Activated CD4-positive, alpha-beta T cell treated with anti-CD3 and anti-CD28 coated beads, Interleukin-2, amount 10 ng/mL, durations not matched to agents 7 days and 5 days (primary cell): Measurements from ENCODE around the gene C20orf144. TPM values are rescaled to one million over a fixed set of nuclear protein-coding genes. Genes with fewer than 3 reads are reported as not detected.

Experiments
- CTCF ChIA-PET: fragments of 350-600 bp; sonication (Branson Sonifier 250); formaldehyde crosslinking; loops from one replicate; lab custom pipeline; 2021; ENCODE audit warnings: antibody characterized with exemption; lab: Charles Lee
- POLR2A ChIA-PET: fragments of 350-600 bp; sonication (Branson Sonifier 250); formaldehyde crosslinking; loops from one replicate; lab custom pipeline; 2021; ENCODE audit warnings: antibody characterized with exemption; lab: Charles Lee
- DNase-seq: peaks from one replicate; pipeline ENCODE4 v3.0.0-alpha.2; 2020
- H3K27ac Mint-ChIP-seq: one replicate; pipeline ENCODE4 v1.8.0; 2021; ENCODE audit warnings: mild to moderate bottlenecking, moderate library complexity, mixed read lengths
- H3K27me3 Mint-ChIP-seq: one replicate; pipeline ENCODE4 v1.8.0; 2021; ENCODE audit warnings: mixed read lengths
- H3K36me3 Mint-ChIP-seq: one replicate; pipeline ENCODE4 v1.8.0; 2021; ENCODE audit warnings: low read depth, mixed read lengths
- H3K4me1 Mint-ChIP-seq: one replicate; pipeline ENCODE4 v1.8.0; 2021; ENCODE audit warnings: mixed read lengths
- H3K4me3 Mint-ChIP-seq: one replicate; pipeline ENCODE4 v1.8.0; 2021; ENCODE audit warnings: mild to moderate bottlenecking, moderate library complexity, mixed read lengths
- H3K9me3 Mint-ChIP-seq: one replicate; pipeline ENCODE4 v1.8.0; 2021; ENCODE audit warnings: mixed read lengths
- total RNA-seq, 2 experiments: library from RNA; stranded (reverse); gene quantifications; one replicate each; pipeline ENCODE4 v1.2.3, GENCODE V29; 2021

The C20orf144 gene
- total RNA-seq, 2 experiments from 2014 or later: 0.15 to 0.25 TPM

- Mint-ChIP-seq H3K9me3 (no peaks in the 10 kb centered on the region), H3K36me3 (peaks cover 32% of the 10 kb centered on the region), H3K27ac (no peak overlapping the region), H3K27me3 (no peaks in the 10 kb centered on the region), H3K4me1 (peaks cover 66% of the 10 kb centered on the region), H3K4me3 (peak overlapping the region; percentile 6)
- POLR2A ChIA-PET: no interaction called here
- CTCF ChIA-PET: interaction anchor here (1.1 to 6.9 kb wide), 10 partner anchors 12 to 234 kb away, joined by 3 to 115 read pairs (median 6); partner anchors contain the start of genes PXMP4 and ZNF341
- DNase-seq: no peak
Observed at GRCh38 chr20:33669224-33669623, 7.1 kb downstream of the C20orf144 start.

GRCh38 chr20:33669873-33670640, 7.9 kb downstream of the C20orf144 start:
- DNase-seq: no peak
- ChIA-PET POLR2A (no interaction called here), CTCF (interaction anchor here (1.6 to 6.9 kb wide), 3 partner anchors 11 to 235 kb away, joined by 3 to 115 read pairs (median 5); no protein-coding TSS in a partner anchor)
- H3K9me3 Mint-ChIP-seq: no peaks in the 10 kb centered on the region
- peaks cover 63% of the 10 kb centered on the region for H3K4me1 Mint-ChIP-seq
- H3K27me3 Mint-ChIP-seq: no peaks in the 10 kb centered on the region
- H3K27ac Mint-ChIP-seq: peak overlapping the region; percentile 48
- no peak overlapping the region for H3K4me3 Mint-ChIP-seq
- peaks cover 33% of the 10 kb centered on the region for H3K36me3 Mint-ChIP-seq

GRCh38 chr20:33670715-33671499, 8.8 kb downstream of the C20orf144 start:
- peak overlapping the region; percentile 19 for H3K27ac Mint-ChIP-seq
- no peak overlapping the region for H3K4me3 Mint-ChIP-seq
- no peaks in the 10 kb centered on the region for H3K9me3 Mint-ChIP-seq
- H3K27me3 Mint-ChIP-seq: no peaks in the 10 kb centered on the region
- H3K36me3 Mint-ChIP-seq: peaks cover 36% of the 10 kb centered on the region
- POLR2A ChIA-PET: no interaction called here
- peaks cover 63% of the 10 kb centered on the region for H3K4me1 Mint-ChIP-seq
- CTCF ChIA-PET: interaction anchor here (0.6 to 1.6 kb wide), 4 partner anchors 9 to 236 kb away, joined by 3 to 6 read pairs (median 4); no protein-coding TSS in a partner anchor
- DNase-seq: no peak

GRCh38 chr20:33671573-33672288, 9.6 kb downstream of the C20orf144 start:
- H3K27ac Mint-ChIP-seq: peak overlapping the region; percentile 11
- POLR2A ChIA-PET: no interaction called here
- no peaks in the 10 kb centered on the region for H3K27me3 Mint-ChIP-seq
- CTCF ChIA-PET: interaction anchor here (0.7 to 1.0 kb wide), 3 partner anchors 8 to 263 kb away, joined by 3 to 4 read pairs (median 4); no protein-coding TSS in a partner anchor
- H3K4me1 Mint-ChIP-seq: peaks cover 64% of the 10 kb centered on the region
- peak overlapping the region; percentile 82 for H3K4me3 Mint-ChIP-seq
- no peak for DNase-seq
- H3K36me3 Mint-ChIP-seq: peaks cover 39% of the 10 kb centered on the region
- H3K9me3 Mint-ChIP-seq: no peaks in the 10 kb centered on the region

GRCh38 chr20:33672426-33673113, 10.4 kb downstream of the C20orf144 start:
- POLR2A ChIA-PET: no interaction called here
- DNase-seq: no peak
- Mint-ChIP-seq H3K9me3 (no peaks in the 10 kb centered on the region), H3K4me3 (peak overlapping the region; percentile 82), H3K27me3 (no peaks in the 10 kb centered on the region), H3K4me1 (peaks cover 69% of the 10 kb centered on the region), H3K27ac (peak overlapping the region; percentile 82), H3K36me3 (peaks cover 44% of the 10 kb centered on the region)
- CTCF ChIA-PET: no interaction called here

- DNase-seq: no peak
- ChIA-PET CTCF (interaction anchor here (0.6 kb wide), 1 partner anchor 176 kb away, joined by 3 read pairs; no protein-coding TSS in a partner anchor), POLR2A (no interaction called here)
- Mint-ChIP-seq H3K4me3 (peak overlapping the region; percentile 82), H3K9me3 (no peaks in the 10 kb centered on the region), H3K27ac (peak overlapping the region; percentile 82), H3K27me3 (no peaks in the 10 kb centered on the region), H3K4me1 (peaks cover 73% of the 10 kb centered on the region), H3K36me3 (peaks cover 48% of the 10 kb centered on the region)
Observed at GRCh38 chr20:33673114-33673409, 10.9 kb downstream of the C20orf144 start.

GRCh38 chr20:33673410-33674293, 11.5 kb downstream of the C20orf144 start:
- Mint-ChIP-seq H3K27me3 (no peaks in the 10 kb centered on the region), H3K4me1 (peaks cover 73% of the 10 kb centered on the region), H3K9me3 (no peaks in the 10 kb centered on the region), H3K4me3 (peak overlapping the region; percentile 82), H3K27ac (peak overlapping the region; percentile 82), H3K36me3 (peaks cover 48% of the 10 kb centered on the region)
- no peak for DNase-seq
- ChIA-PET POLR2A (no interaction called here), CTCF (interaction anchor here (0.6 kb wide), 1 partner anchor 176 kb away, joined by 3 read pairs; no protein-coding TSS in a partner anchor)

- DNase-seq: peak; percentile 59
- Mint-ChIP-seq H3K4me3 (peak within 1 kb of the TSS; percentile 82), H3K9me3 (no peaks in the 10 kb centered on the region), H3K27ac (peak within 1 kb of the TSS; percentile 82), H3K4me1 (peaks cover 76% of the 10 kb centered on the region), H3K36me3 (peaks cover 51% of the 10 kb centered on the region), H3K27me3 (no peaks in the 10 kb centered on the region)
- POLR2A ChIA-PET: no interaction called here
- CTCF ChIA-PET: interaction anchor here (0.6 to 0.9 kb wide), 2 partner anchors 9 to 174 kb away, joined by 3 to 4 read pairs; no protein-coding TSS in a partner anchor
Observed at GRCh38 chr20:33674294-33675135, 12.4 kb downstream of the C20orf144 start, which contains the start of gene NECAB3. NECAB3 (minus strand) TSS chr20:33674428; CDS start chr20:33674352, 76 bp downstream.

GRCh38 chr20:33675136-33675959, 13.2 kb downstream of the C20orf144 start:
- H3K9me3 Mint-ChIP-seq: no peaks in the 10 kb centered on the region
- peak overlapping the region; percentile 79 for H3K27ac Mint-ChIP-seq
- peaks cover 79% of the 10 kb centered on the region for H3K4me1 Mint-ChIP-seq
- H3K36me3 Mint-ChIP-seq: peaks cover 49% of the 10 kb centered on the region
- no peak for DNase-seq
- POLR2A ChIA-PET: no interaction called here
- CTCF ChIA-PET: interaction anchor here (0.6 to 0.9 kb wide), 2 partner anchors 10 to 175 kb away, joined by 3 to 4 read pairs; no protein-coding TSS in a partner anchor
- H3K27me3 Mint-ChIP-seq: no peaks in the 10 kb centered on the region
- H3K4me3 Mint-ChIP-seq: peak overlapping the region; percentile 57

- Mint-ChIP-seq H3K27me3 (no peaks in the 10 kb centered on the region), H3K9me3 (no peaks in the 10 kb centered on the region), H3K27ac (peak overlapping the region; percentile 72), H3K4me3 (peak overlapping the region; percentile 20), H3K4me1 (peaks cover 86% of the 10 kb centered on the region), H3K36me3 (peaks cover 52% of the 10 kb centered on the region)
- ChIA-PET POLR2A (no interaction called here), CTCF (no interaction called here)
- no peak for DNase-seq
Observed at GRCh38 chr20:33676121-33676520, 14.0 kb downstream of the C20orf144 start.
